ENCODE measurements around the gene SRGAP1.

SRGAP1 gene

DNA sequence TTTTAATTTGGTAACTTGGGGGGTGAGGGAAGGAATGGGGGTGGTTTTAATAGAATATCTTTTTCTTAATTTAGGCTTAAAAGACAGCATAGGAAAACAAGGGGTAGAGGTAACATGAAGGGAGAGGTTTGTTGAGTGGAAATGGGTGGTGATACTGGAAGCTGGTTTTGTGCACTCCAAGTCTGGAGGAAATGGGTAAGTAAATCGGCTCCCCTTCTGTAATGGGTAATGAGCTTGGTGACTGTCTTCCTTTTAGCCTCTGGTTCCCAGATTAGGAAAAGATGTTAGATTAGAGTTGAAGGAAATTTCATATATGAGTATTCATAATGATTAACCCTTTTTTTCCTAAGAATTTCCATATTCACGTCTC is 122.1 kb downstream of the SRGAP1 start:
- no peak for DNase-seq (ENCODE audit: low spot score)

DNA sequence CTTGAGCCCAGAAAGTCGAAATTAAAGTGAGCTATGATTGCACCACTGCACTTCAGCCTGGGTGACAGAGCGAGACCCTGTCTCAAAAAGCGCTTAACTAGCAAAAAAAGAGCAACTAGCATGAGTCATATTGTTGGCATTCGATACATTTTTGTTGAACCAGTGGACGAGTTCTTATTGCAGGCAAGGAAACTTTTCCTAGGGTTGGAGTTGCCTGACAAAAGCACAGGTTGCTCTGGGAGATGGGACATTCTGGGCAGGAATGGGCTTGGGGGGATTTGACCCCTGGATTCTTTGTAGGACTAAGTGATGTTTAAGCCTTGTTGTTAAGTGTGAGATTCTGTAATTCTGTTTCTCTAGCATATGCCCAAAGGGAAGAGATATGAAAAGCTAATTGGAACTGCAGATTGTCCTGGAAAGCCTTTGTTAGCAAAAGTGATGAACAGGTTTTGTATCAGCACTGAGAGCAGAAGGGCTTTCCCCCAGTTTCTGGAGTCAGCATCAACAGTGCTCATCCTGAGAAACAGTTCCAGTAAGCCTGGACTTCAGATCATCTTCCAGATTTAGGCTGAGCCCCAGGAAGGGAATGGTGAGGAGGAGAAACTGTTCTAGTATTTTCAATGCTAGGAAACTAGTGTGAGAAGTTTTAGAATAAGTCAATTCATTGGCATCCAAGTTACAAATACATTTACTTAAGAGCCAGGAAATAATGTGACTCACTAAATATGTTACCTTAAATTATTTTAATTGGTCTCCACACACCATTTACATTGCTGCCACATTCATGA is 123.1 kb downstream of the SRGAP1 start:
- DNase-seq (ENCODE audit: low spot score) = no peak

DNA sequence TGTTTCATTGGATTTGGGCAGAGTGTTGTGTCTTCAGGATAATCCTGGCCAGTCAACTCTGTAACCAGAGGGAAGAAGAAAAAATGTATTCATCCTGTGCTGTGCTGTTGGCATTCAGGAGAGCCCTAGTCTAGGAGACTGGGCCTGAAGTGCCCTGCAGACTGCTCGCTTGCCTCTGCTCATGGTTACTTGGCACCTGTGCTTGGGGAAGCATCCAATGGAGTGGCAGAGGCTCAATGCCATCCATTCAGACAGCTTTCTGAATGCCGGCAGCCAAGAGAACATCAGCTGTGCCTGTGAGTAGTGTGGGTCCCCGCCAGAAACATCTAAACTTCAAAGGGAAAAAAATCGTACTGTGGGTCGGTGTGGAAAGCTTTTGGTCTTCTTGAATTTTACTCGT is 124.2 kb downstream of the SRGAP1 start:
- DNase-seq (ENCODE audit: low spot score) = no peak

DNA sequence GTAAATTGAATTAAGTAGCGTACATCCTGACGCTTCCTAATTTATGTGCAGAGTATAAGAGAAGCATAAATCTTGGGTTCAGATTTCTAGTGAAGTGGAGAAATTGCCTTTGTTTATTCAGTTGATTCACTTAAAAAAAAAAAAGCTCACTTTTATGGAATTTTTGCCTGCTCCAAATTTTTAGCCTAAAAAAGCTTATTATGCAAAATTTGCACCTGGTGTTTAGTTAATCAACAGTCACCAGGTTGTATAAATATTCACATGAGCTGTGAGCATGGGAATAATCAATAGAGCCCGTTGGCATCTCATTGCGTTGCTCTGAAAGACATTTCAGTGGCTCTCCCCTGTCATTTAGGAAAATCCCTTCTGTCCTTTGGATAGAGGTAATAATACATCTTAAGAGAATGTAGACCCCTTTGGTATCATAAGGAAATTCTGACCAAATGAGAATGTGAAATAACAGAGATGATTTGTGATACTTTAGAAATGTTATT is 132.4 kb downstream of the SRGAP1 start:
- no peak for DNase-seq (ENCODE audit: low spot score)

DNA sequence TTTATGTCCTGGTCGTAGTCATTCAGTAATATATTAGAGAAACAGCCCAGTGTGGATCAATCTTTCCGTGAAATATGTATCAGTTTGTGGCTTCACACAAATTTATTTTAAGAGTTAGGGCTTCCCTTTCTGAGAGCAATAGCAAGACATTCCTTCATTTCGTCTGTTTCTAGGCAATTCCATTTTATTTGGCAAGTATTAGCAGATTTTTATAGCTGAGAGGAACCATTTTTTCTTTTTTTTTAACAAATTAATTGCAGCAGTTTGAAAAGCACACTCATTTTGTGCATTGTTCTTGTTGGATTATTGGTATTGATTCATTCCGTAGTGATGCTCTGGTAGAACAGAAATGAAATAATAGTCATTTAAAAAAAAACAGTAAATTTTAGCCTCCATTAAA is 132.9 kb downstream of the SRGAP1 start:
- no peak for DNase-seq (ENCODE audit: low spot score)

DNA sequence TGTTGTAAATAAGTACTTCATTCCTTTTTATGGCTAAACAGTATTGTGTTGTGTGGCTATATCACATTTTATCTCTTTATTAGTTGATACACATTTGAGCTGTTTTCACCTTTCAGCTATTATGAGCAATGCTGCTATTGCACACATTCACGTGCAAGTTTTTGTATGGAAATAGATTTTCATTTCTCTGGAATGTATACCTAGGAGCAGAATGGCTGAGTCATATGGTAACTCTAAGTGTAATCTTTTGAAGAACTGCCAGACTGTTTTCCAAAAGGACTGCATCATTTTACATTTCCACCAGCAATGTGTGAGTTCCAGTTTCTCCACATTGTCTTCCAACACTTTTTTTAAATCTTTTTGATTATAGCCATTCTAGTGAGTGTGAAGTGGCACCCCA is 134.0 kb downstream of the SRGAP1 start:
- DNase-seq (ENCODE audit: low spot score) = no peak

DNA sequence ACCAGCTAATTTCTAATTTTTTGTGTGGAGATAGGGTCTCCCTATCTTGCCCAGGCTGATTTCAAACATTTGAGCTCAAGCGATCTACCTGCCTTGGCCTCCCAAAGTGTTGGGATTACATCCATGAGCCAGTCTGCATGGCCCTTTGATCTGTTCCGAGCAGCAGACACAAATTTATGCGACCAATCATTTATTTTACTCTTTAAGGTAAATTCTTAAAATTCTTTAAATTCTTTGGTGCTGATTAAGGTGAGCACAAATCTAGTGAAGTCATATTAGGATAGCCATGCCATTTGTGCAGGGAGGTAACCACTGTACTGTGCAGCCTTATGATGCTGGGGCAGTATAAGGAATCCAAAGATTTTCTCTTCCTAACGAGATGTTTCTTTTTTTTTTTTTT is 135.7 kb downstream of the SRGAP1 start:
- DNase-seq (ENCODE audit: low spot score) = no peak

DNA sequence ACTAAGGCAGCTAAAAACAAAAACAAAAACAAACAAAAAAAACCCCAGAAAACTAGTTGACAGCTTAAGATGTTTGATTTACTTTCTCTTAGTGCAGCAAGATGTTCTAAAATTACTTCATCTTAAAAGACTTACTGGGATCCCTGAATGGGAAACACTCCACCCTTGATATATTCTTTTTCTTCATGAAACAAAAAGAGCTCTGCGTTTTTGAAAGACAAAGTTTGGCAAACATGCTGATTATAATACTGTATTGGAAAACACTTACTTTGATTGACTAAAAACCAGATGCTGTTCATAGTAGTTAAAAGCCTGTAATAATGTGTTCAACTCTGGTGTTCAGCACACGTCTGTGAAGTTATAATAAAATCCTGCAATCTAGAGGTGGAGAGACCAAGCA is 136.8 kb downstream of the SRGAP1 start:
- no peak for DNase-seq (ENCODE audit: low spot score)

DNA sequence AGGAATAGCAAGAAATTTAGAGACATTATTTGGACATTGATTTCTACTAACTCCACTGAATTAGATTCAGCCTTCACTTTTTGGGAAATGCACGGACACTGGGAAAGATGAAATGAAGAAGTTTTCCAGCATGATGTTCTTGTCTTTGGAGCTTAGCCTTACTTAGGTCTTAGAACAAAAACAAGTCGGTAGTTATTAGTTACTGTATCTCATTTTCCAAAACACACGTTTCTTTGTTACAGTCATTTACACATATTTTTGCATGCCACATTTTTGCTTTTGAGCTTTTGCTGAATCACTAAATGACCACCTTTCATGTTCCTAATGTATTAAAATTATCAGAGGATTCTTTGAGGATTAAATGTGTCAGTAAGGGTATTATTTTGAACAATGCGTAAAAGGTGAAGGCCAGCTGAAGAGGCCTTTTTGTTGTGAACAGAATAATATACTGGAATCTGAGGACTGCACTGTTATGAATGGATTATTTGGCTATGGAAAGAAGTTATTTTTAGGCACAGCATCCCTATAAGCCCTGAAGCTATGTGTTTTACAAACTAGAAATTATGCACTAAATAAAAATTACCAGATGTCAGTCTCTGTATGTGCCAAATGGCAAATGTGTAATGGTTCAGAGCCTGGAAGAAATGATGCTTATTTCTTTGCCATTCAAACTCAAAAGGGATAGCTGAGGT is 138.2 kb downstream of the SRGAP1 start:
- peak; percentile 34 for DNase-seq (ENCODE audit: low spot score)

DNA sequence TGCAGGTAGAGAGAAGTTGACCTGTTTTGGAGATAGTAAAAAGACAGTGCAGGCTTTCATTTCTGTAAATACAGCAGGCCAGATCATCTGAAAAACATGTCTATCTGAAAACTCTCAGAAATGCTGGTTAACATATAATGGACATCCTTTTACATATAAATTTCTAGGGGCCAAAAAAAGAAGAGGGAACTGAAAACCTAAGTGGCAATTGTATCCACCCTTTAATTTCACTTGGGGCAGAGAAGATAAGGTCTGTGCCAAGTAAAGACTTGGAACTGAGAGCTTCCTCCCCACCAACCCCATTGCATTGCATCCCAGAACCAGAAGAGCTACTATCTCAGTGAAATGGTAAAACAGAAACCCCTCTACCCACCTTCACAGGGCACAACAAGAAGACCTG is 141.0 kb downstream of the SRGAP1 start:
- DNase-seq (ENCODE audit: low spot score) = no peak

DNA sequence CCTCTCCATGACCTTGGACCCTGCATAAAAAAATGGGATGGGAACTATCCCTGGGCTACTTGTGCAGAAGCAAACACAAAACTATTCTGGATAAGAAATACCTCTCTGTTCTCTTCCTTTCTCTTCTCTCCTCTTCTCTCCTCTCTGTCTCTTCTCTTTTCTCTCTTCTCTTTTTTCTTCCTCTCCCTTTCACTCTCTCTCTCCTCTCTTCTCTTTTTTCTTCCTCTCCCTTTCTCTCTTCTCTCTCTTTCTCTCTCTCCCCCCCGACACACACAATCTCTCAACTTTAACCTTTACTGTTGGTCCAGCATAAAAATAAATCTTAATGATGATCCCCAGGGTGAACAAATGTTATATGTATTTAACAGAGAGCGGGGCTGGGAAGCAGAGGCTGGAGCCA is 141.4 kb downstream of the SRGAP1 start:
- no peak for DNase-seq (ENCODE audit: low spot score)

DNA sequence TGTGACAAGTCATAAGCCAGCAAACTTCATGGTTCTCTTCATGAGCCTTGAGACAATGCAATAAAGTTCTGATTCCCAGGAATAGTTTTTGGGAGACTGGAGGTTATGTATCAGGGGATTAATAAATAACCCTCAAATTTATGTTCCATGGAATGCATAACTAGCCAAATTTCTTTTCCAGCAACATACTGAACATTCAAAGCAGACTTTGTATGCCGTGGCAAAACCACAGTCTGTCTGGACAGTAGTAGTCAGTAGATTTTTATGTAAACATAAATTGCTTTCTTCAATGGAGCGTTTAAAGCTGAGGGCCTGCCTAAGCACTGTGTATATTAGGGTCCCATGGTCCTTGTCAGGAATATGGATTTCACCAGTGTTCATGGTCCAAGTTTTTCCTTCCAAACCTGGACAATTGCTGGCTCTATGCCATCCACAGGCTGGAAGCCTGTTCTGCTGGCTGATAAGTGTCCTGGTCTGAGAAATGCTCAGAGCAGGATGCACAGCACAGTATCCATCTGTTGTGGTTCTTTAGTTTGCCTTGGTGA is 144.9 kb downstream of the SRGAP1 start:
- DNase-seq (ENCODE audit: low spot score) = no peak

DNA sequence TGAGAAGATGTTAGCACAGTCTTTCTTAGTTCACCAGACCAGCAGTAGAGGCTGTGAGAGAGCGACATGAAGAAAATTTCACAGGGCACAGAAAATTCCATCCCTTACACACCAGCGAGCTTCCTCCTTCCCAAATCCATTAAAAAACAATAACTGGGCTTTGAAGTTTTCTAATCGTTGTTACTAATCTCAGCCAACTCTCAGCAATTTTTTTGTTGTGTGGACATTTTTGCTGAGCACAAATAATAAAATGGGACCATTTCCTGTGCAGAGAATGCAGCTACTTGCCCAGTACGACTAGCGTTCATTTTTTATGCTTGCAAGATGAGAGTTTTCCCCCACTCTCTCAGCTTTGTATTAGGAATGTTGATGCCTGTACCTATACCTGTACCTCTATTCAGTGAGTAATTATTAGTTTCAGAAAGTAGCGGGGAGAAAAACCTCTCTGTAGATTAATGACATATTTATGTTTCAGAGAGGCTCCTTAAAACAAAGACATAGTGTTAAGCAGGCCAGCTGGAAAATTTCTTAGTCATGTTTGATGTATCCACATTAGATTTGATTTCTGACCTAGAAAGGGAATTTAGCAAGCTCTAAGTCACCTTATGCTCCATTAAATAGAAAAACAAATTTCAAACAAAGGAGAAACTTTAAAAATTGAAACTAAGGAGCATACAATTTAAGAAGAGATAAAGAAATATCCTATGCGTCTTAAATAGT is 146.5 kb downstream of the SRGAP1 start:
- no peak for DNase-seq (ENCODE audit: low spot score)

DNA sequence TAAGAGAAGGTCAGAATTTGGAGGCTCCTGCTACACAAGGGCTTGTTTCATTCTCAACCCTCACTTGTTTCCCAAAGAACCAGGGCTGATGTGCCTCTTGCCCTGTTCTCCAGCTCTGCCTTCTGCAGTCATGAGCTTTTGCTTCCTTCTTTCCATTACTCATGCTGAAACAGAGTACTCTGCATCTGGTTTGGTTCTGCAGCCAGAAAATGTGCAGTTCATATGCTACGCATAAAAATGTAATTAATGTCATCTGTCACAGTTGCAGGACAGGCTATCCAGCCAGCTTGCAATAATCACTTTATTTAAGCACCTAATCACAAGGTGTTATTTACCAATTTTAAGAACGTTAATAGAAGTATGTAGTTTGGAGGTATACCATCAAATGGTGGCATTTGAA is 150.2 kb downstream of the SRGAP1 start:
- no peak for DNase-seq (ENCODE audit: low spot score)

DNA sequence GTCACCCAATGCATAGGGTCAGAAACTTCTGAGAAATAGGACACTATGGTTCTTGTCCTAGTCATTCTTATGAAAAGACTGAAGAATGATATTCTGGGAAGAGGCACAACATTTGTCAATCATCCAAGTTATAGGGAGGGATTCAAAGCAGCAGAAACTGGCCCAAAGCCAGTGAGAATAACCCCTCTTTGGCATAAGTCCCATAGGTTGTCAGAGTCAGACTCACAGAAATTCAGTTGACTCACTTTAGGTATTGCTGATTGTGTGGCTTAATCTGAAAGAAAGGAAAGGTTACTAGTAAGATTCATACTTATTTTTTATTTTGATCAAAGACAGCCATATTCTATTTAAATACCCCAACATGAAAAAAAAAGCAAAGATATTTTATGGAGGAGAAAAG is 151.0 kb downstream of the SRGAP1 start:
- no peak for DNase-seq (ENCODE audit: low spot score)

DNA sequence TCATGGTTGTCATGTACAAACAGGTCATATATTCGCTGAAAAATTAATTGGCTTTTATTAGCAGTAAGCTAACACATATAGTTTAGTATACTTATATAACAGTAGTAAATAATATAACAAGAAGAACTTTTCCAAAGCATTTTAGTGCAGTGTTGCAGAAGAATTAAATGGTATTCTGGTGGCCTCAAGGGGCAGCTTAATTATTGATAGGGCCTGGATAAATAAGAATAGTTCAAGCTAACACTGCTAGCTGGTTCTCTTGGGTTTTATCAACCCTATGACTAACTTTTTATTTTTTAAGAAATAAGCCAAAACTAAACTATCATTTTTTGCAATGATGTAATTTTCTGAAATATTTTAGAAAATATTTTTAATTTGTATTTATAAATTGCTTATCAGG is 152.1 kb downstream of the SRGAP1 start:
- no peak for DNase-seq (ENCODE audit: low spot score)

DNA sequence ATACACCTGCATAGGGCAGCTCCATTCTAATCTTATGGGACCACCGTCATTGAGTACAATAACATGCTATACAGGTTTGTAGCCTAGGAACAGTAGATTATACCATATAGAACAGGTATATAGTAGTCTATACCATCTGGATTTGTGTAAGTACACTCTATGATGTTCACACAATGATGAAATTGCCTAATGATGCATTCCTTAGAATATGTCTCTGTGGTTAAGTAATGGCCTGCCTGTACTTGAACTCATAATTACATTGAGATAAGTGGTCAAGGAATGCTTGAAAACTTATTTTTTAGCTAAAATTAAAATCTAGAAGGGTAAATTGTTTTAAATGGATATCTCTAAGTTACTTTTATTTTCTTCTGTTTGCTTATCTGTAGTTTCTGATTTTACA is 152.7 kb downstream of the SRGAP1 start:
- no peak for DNase-seq (ENCODE audit: low spot score)

DNA sequence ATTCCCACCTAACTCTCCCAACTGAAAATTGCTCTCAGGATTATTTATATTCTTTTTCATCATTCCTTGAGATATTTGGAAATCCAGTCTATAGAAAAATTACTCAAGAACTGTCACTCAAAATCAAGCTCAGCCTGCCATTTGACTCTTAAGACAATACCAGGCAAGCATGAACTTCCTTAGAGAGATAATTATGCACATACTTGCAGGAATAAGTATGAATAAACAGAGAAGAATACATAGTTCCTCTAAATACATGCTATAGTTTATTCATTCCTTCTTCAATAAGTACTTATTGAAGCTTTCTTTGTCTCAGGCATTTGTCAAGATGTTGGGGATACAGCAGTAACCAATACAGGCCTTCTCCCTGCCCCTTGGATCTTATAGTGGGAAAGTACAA is 154.1 kb downstream of the SRGAP1 start:
- DNase-seq (ENCODE audit: low spot score) = no peak

DNA sequence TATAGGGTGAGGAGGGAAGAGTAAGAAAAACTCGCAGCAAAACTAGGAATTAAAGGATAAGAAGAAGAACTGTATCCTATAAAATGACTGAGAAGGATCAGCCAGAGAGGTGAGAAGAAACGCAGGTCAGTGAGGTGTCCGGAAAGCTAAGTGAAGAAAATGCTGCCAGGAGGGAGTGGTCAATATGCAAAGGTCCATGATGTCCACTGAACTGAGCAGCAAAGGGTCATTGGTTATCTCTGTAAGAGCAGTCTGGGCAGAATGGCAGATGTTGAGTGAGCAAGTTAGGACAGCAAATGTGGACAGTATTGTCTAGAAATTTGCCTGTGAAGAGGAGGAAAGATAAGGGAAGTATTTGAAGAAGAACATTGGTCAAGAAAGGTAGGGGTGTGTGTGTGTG is 155.4 kb downstream of the SRGAP1 start:
- no peak for DNase-seq (ENCODE audit: low spot score)

DNA sequence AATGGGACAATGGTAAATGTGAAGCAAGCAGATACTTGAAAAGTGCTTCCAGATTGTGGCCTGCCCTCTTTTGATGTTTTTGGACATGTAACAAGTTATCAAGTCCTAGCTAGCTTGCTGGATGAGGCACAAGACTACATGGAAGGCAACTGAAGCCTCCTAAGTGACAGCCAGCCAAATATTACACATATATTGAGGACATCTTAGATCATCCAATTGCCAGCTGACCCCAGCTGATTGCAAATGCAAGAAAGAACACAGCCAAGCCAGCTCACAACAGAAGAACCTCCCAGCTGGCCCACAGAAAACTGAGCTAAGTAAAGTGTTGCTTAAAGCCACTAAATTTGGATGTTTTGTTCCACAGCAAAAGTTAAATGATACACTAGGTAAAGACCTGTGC is 156.9 kb downstream of the SRGAP1 start:
- DNase-seq (ENCODE audit: low spot score) = no peak

DNA sequence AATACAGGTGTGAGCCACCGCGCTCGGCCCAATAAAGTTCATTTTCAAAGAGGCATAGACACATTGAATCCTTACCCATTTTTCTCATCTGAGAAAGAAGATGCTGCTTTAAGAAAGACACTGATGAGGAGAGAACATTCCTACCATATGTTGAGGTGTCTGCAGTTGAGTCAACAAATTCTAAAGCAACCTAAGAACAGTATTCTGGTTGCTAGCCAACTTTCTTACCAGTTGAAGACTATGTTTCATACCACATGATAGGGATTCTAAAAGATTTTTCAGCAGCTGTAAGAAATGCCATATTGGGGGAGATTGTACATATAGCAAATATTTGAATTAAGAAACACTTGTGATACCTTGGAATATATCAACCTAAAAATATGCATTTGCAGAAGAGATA is 160.1 kb downstream of the SRGAP1 start:
- no peak for DNase-seq (ENCODE audit: low spot score)

DNA sequence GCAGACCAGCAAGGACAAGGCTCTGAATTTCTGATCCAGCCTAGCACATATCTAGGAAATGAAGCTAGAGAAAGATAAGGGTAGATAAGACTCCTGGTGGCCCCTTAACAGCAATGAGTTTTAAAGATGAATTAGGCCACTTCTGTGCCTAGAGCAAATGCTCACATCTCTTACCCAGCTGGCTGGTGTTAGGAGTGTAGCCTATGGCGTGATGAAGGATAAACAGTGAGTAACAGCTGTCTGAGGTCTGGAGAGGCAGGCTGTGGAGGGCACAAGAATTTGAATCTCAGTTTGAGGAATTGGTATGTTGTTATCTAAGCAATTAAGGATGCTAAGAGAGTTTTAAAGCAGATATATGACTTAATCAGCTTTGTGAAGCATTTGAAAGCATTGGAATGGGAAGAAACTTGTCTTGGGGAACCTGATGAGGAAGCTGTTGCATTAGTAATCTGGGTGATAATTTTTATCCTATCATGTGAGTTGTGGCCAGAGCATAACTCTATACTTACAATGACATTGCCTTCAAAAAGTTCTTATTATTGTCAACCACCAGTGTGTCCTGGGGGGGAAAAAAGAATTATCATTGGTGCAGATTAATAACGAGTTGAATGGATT is 161.8 kb downstream of the SRGAP1 start:
- DNase-seq (ENCODE audit: low spot score) = no peak
